Neural cell (in vitro differentiated cells): ENCODE measurements around the gene FBXO7. TPM values are rescaled to one million over a fixed set of nuclear protein-coding genes. Genes with fewer than 3 reads are reported as not detected.

Experiments
- H2AFZ ChIP-seq: fragments of 200-600, 300-800 bp; sonication (generic), shearing (Covaris generic); 2 replicates; pipeline ENCODE4 v1.6.0; 2014; ENCODE audit warnings: low read depth, mild to moderate bottlenecking, antibody characterized with exemption, low read length, moderate library complexity
- H3F3A ChIP-seq: fragments of 200-600 bp; shearing (Covaris generic); 2 replicates; pipeline ENCODE4 v1.6.1; 2016; ENCODE audit warnings: mild to moderate bottlenecking, moderate library complexity, mixed read lengths, antibody characterized with exemption, low read length; ENCODE audit not compliant: insufficient read depth, poor library complexity, severe bottlenecking
- H3K27ac ChIP-seq: fragments of 200-600, 300-800 bp; sonication (generic), shearing (Covaris generic); 2 replicates; pipeline ENCODE4 v1.5.1; 2014; ENCODE audit warnings: mild to moderate bottlenecking, low read length, moderate library complexity
- H3K27me3 ChIP-seq: fragments of 300-800, 200-600 bp; sonication (generic), shearing (Covaris generic); 2 replicates; pipeline ENCODE4 v1.6.0; 2014; ENCODE audit warnings: mild to moderate bottlenecking, low read depth, low read length, moderate library complexity; ENCODE audit not compliant: insufficient read depth
- H3K36me3 ChIP-seq: fragments of 300-800, 200-600 bp; sonication (generic), shearing (Covaris generic); 2 replicates; pipeline ENCODE4 v1.5.1; 2014; ENCODE audit warnings: mild to moderate bottlenecking, antibody characterized with exemption, low read length, moderate library complexity; ENCODE audit not compliant: insufficient read depth
- H3K4me2 ChIP-seq: fragments of 300-800, 200-600 bp; sonication (generic), shearing (Covaris generic); 2 replicates; pipeline ENCODE4 v1.6.0; 2014; ENCODE audit warnings: mild to moderate bottlenecking, low read length
- H3K4me3 ChIP-seq: fragments of 300-800, 200-600 bp; sonication (generic), shearing (Covaris generic); 2 replicates; pipeline ENCODE4 v1.5.1; 2014; ENCODE audit warnings: mild to moderate bottlenecking, low read length, moderate library complexity
- H3K79me2 ChIP-seq: fragments of 200-600 bp; shearing (Covaris generic); replicated peaks from 2 replicates; pipeline ENCODE4 v1.6.0; 2014; ENCODE audit warnings: mild to moderate bottlenecking, low read length, moderate library complexity; ENCODE audit not compliant: insufficient read depth
- H3K9ac ChIP-seq: fragments of 300-800, 200-600 bp; sonication (generic), shearing (Covaris generic); 2 replicates; pipeline ENCODE4 v1.6.1; 2016; ENCODE audit warnings: mild to moderate bottlenecking, low read length, mixed read lengths
- H3K9me2 ChIP-seq: fragments of 200-600 bp; shearing (Covaris generic); 2 replicates; pipeline ENCODE4 v1.6.1; 2016; ENCODE audit warnings: mild to moderate bottlenecking, low read length, mixed read lengths; ENCODE audit not compliant: insufficient read depth
- H3K9me3 ChIP-seq: fragments of 200-600, 300-800 bp; sonication (generic), shearing (Covaris generic); 2 replicates; pipeline ENCODE4 v1.6.1; 2016; ENCODE audit warnings: mild to moderate bottlenecking, mixed run types, low read length, moderate library complexity, mixed read lengths
- H4K20me1 ChIP-seq: fragments of 200-600 bp; shearing (Covaris generic); 2 replicates; pipeline ENCODE4 v1.6.1; 2016; ENCODE audit warnings: mild to moderate bottlenecking, mixed run types; ENCODE audit not compliant: insufficient read depth
- CTCF ChIP-seq: fragments of 450-650 bp; IDR thresholded peaks from 2 replicates; pipeline ENCODE4 v1.5.1; 2014; ENCODE audit warnings: antibody characterized with exemption, mild to moderate bottlenecking, moderate library complexity; ENCODE audit not compliant: poor library complexity, severe bottlenecking
- EP300 ChIP-seq: fragments of 450-650 bp; conservative IDR thresholded peaks from 2 replicates; pipeline ENCODE4 v1.6.1; 2014; ENCODE audit warnings: antibody characterized with exemption, mild to moderate bottlenecking, moderate library complexity; ENCODE audit not compliant: poor library complexity, severe bottlenecking
- EZH2 ChIP-seq: fragments of 200-600, 300-800 bp; shearing (Covaris generic), sonication (generic); IDR thresholded peaks from 2 replicates; pipeline ENCODE4 v1.6.1; 2014; ENCODE audit warnings: antibody characterized with exemption, low read length, borderline replicate concordance, mild to moderate bottlenecking; ENCODE audit not compliant: insufficient read depth, poor library complexity, severe bottlenecking
- MXI1 ChIP-seq: fragments of 450-650 bp; conservative IDR thresholded peaks from 2 replicates; pipeline ENCODE4 v1.6.1; 2014; ENCODE audit warnings: antibody characterized with exemption, mild to moderate bottlenecking; ENCODE audit not compliant: poor library complexity, severe bottlenecking
- POLR2AphosphoS5 ChIP-seq: IDR thresholded peaks from 2 replicates; pipeline ENCODE4 v1.6.1; 2012
- RAD21 ChIP-seq: fragments of 450-650 bp; conservative IDR thresholded peaks from 2 replicates; pipeline ENCODE4 v1.6.1; 2014; ENCODE audit warnings: antibody characterized with exemption, mild to moderate bottlenecking, moderate library complexity
- REST ChIP-seq: IDR thresholded peaks from 2 replicates; pipeline ENCODE4 v1.6.1; 2012; ENCODE audit warnings: borderline replicate concordance
- SMC3 ChIP-seq: fragments of 450-650 bp; conservative IDR thresholded peaks from 2 replicates; pipeline ENCODE4 v1.6.1; 2014; ENCODE audit warnings: antibody characterized with exemption, mild to moderate bottlenecking, moderate library complexity; ENCODE audit not compliant: poor library complexity
- TAF1 ChIP-seq: IDR thresholded peaks from 2 replicates; pipeline ENCODE4 v1.6.1; 2012; ENCODE audit warnings: low read depth
- polyA plus RNA-seq: library from polyadenylated mRNA; depleted of rRNA; stranded (reverse); fragments of >200 nt; gene quantifications from 2 replicates; pipeline ENCODE4 v1.2.3, GENCODE V29; 2014

Gene FBXO7
- polyA plus RNA-seq, 1 donor from 2014 or later, result 51.2 TPM

GRCh38 chr22:32535531-32536190 is 61.0 kb downstream of the FBXO7 start:
- H3K4me3 ChIP-seq, result no peak overlapping the region
- H2AFZ ChIP-seq, result no peak overlapping the region
- no peaks in the 10 kb centered on the region for H3K9me2 ChIP-seq
- no peaks in the 10 kb centered on the region for H3K9me3 ChIP-seq
- no peaks in the 10 kb centered on the region for H3K36me3 ChIP-seq
- H3F3A ChIP-seq, result no peaks in the 10 kb centered on the region
- H3K27ac ChIP-seq, result no peak overlapping the region
- H3K27me3 ChIP-seq, result no peaks in the 10 kb centered on the region
- no peaks in the 10 kb centered on the region for H4K20me1 ChIP-seq
- H3K4me2 ChIP-seq, result no peak overlapping the region
- no peak overlapping the region for H3K9ac ChIP-seq
- TF ChIP-seq MXI1, result no peak
- TF ChIP-seq REST, result no peak
- TF ChIP-seq SMC3, result no peak
- TF ChIP-seq TAF1, result no peak
- TF ChIP-seq CTCF, result no peak
- no peak for TF ChIP-seq RAD21
- no peak for TF ChIP-seq EZH2
- TF ChIP-seq EP300, result no peak
- TF ChIP-seq POLR2AphosphoS5, result no peak
- H3K79me2 ChIP-seq, result no peaks in the 10 kb centered on the region

- TF ChIP-seq EP300 (no peak), REST (no peak), TAF1 (no peak), RAD21 (no peak)
- H3K4me2 ChIP-seq, result no peak overlapping the region
- H3K36me3 ChIP-seq, result no peaks in the 10 kb centered on the region
- H3K79me2 ChIP-seq, result no peaks in the 10 kb centered on the region
- no peak overlapping the region for H3K9ac ChIP-seq
- no peak overlapping the region for H3K27ac ChIP-seq
- no peaks in the 10 kb centered on the region for H3F3A ChIP-seq
- H3K9me2 ChIP-seq, result no peaks in the 10 kb centered on the region
- H4K20me1 ChIP-seq, result no peaks in the 10 kb centered on the region
- H3K27me3 ChIP-seq, result no peaks in the 10 kb centered on the region
- H3K4me3 ChIP-seq, result no peak overlapping the region
- H3K9me3 ChIP-seq, result no peaks in the 10 kb centered on the region
- H2AFZ ChIP-seq, result no peak overlapping the region
Observed at GRCh38 chr22:32536352-32536751, 61.7 kb downstream of the FBXO7 start.
